Peyer's patch (tissue), 4 donors: ENCODE results near the gene NHSL2. TPM values are rescaled to one million over a fixed set of nuclear protein-coding genes. Genes with fewer than 3 reads are reported as not detected.
"Not testable (repeated sequence)": the region's sequence is repeated elsewhere in the genome, so short reads cannot be mapped to it uniquely, and the experiment has no call there.

Source experiments
- DNase-seq, 3 donors: peaks; one replicate each; pipeline ENCODE4 v3.0.0-alpha.2; 2017 to 2019
- H3K27ac ChIP-seq, 4 donors: fragments of 200-600 bp; sonication (generic); one replicate each; pipeline ENCODE4 v1.5.1; 2016 to 2019
- H3K27me3 ChIP-seq, 2 donors: fragments of 200-600 bp; sonication (generic); one replicate each; pipeline ENCODE4 v1.5.1; 2019
- H3K36me3 ChIP-seq, 3 donors: fragments of 200-600 bp; sonication (generic); one replicate each; pipeline ENCODE4 v1.5.1; 2016 to 2019
- H3K4me1 ChIP-seq, 4 donors: fragments of 200-600 bp; sonication (generic); one replicate each; pipeline ENCODE4 v1.5.1; 2016 to 2019
- H3K4me3 ChIP-seq, 4 donors: fragments of 200-600 bp; sonication (generic); 1 replicate in 3 of 4; 2 replicates in 1 of 4; pipeline ENCODE4 v1.5.1; 2016 to 2019; ENCODE audit warnings: mild to moderate bottlenecking in 1 of 4
- H3K9me3 ChIP-seq, 4 donors: fragments of 200-600 bp; sonication (generic); one replicate each; pipeline ENCODE4 v1.5.1; 2016 to 2019; ENCODE audit warnings: mild to moderate bottlenecking in 1 of 4
- POLR2A ChIP-seq, 2 donors: fragments of 450-650 bp; IDR thresholded peaks; one replicate each; pipeline ENCODE4 v1.5.1; 2017; ENCODE audit warnings: antibody characterized with exemption in 2 of 2, mild to moderate bottlenecking in 2 of 2, moderate library complexity in 2 of 2
- total RNA-seq, 4 donors: library from RNA; depleted of rRNA; stranded (reverse); fragments of >200 nt; gene quantifications; one replicate each; pipeline ENCODE4 v1.1.0, GENCODE V29; 2016
- TF ChIP-seq, protein P1 (sequence below), 6 experiments: fragments of 450-650 bp in 4 of 6; fragments of 200-600 bp in 2 of 6; sonication (generic) in 1 of 6; IDR thresholded peaks; one replicate each; pipeline ENCODE4 v1.5.1; 2017 to 2019; ENCODE audit warnings: antibody characterized with exemption in 6 of 6, mild to moderate bottlenecking in 3 of 6, moderate library complexity in 1 of 6

NHSL2 gene
- total RNA-seq, 4 donors from 2014 or later: 0.53 to 2.9 (median 2.2) TPM

DNA sequence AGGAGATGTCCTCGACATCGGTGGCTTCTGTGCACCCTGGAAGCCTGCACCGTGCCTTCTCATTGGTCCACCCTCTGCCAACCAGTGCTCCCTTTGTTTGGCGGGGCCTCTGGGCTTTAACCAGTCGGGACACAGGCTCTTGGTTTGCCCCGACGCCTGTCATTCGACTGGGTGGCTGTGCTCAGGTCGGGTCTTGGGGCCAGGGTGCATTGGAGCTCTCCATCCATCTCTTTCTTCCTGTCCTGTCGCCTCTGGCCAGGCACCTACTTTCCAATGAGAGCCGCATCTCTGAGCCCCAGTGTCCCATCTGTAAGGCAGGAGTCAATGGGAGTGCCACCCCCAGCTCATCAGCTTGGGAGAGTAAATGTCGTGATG is 37.2 kb upstream of the NHSL2 start:
- no peak overlapping the region for H3K4me3 ChIP-seq
- no peaks in the 10 kb centered on the region for H3K4me1 ChIP-seq
- no peak overlapping the region for H3K27ac ChIP-seq
- no peak for DNase-seq
- no peaks in the 10 kb centered on the region for H3K9me3 ChIP-seq
- TF ChIP-seq POLR2A (IDR thresholded peaks at IDR 0.05): no peak
- TF ChIP-seq, protein P1, sequence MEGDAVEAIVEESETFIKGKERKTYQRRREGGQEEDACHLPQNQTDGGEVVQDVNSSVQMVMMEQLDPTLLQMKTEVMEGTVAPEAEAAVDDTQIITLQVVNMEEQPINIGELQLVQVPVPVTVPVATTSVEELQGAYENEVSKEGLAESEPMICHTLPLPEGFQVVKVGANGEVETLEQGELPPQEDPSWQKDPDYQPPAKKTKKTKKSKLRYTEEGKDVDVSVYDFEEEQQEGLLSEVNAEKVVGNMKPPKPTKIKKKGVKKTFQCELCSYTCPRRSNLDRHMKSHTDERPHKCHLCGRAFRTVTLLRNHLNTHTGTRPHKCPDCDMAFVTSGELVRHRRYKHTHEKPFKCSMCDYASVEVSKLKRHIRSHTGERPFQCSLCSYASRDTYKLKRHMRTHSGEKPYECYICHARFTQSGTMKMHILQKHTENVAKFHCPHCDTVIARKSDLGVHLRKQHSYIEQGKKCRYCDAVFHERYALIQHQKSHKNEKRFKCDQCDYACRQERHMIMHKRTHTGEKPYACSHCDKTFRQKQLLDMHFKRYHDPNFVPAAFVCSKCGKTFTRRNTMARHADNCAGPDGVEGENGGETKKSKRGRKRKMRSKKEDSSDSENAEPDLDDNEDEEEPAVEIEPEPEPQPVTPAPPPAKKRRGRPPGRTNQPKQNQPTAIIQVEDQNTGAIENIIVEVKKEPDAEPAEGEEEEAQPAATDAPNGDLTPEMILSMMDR (IDR thresholded peaks at IDR 0.05): no peak
- H3K27me3 ChIP-seq: no peaks in the 10 kb centered on the region
- H3K36me3 ChIP-seq: no peaks in the 10 kb centered on the region

DNA sequence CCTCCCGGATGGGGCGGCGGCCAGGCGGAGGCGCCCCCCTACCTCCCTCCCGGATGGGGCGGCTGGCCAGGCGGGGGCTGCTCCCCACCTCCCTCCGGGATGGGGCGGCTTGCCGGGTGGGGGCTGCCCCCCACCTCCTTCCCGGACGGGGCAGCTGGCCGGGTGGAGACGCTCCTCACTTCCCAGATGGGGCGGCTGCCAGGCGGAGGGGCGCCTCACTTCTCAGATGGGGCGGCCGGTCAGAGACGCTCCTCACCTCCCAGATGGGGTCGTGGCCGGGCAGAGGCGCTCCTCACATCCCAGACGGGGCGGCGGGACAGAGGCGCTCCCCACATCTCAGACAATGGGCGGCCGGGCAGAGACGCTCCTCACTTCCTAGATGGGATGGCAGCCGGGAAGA is 33.8 kb upstream of the NHSL2 start:
- DNase-seq: not testable (repeated sequence)

DNA sequence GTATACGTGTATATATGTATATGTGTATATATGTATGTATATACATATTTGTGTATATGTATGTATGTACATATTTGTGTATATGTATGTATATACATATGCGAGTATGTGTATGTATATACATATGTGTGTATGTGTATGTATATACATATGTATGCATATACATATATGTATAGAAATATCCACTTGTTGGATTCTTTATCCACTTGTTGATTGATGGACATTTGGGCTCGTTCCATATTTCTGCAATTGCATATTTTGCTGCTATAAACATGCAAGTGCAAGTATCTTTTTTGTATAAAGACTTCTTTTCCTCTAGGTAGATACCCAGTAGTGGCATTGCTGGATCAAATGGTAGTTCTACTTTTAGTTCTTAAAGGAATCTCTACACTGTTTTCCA is 25.5 kb upstream of the NHSL2 start:
- Histone ChIP-seq H3K27ac (no peak overlapping the region), H3K9me3 (no peaks in the 10 kb centered on the region), H3K4me3 (no peak overlapping the region), H3K36me3 (no peaks in the 10 kb centered on the region), H3K27me3 (no peaks in the 10 kb centered on the region), H3K4me1 (no peaks in the 10 kb centered on the region)
- DNase-seq: no peak
- TF ChIP-seq, protein P1 (IDR thresholded peaks at IDR 0.05): no peak
- TF ChIP-seq POLR2A (IDR thresholded peaks at IDR 0.05): no peak

More for the DNA sequence above, 33.8 kb upstream of the NHSL2 start:
- not testable (repeated sequence) for H3K27ac ChIP-seq, H3K4me1 ChIP-seq, H3K4me3 ChIP-seq, H3K36me3 ChIP-seq, H3K9me3 ChIP-seq, H3K27me3 ChIP-seq

DNA sequence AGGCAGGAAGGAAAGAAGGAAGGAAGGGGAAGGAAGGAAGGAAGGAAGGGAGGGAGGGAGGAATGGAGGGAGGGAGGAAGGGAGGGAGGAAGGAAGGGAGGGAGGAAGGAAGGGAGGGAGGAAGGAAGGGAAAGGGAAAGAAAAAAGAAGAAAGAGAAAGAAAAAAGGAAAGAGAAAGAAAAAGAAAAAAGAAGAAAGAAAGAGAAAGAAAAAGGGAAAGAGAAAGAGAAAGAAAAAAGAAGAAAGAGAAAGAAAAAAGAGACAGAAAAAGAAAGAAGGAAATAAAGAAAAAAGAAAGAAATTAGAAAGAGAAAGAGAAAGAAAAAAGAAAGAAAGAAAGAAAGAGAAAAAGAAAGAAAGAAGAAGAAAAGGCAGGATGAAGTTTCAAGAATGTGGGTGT is 15.0 kb upstream of the NHSL2 start:
- no peak for TF ChIP-seq POLR2A (IDR thresholded peaks at IDR 0.05)
- TF ChIP-seq, protein P1 (IDR thresholded peaks at IDR 0.05): no peak
- Histone ChIP-seq H3K4me3 (no peak overlapping the region), H3K27ac (no peak overlapping the region), H3K36me3 (no peaks in the 10 kb centered on the region), H3K27me3 (no peaks in the 10 kb centered on the region), H3K4me1 (no peaks in the 10 kb centered on the region), H3K9me3 (no peaks in the 10 kb centered on the region)
- no peak for DNase-seq

DNA sequence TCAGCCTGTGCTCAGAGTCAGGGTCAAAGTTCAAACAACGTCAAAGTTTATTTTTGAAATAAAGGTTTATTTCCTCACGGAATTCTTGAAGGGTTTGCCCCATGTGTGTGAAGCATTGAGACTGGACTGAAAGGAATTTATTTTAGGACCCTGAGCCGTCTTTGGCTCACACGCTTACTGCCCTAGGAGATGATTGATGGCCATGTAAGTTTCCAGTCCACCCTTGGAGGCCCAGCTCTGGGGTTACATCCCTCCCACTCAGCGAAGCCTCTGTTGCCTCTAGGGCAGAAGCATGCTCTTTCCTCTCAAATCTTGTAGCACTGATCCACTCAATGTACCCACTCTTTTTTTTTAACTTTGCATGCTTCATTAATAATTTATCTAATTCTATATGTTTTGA is 4.5 kb upstream of the NHSL2 start:
- Histone ChIP-seq H3K27me3 (no peaks in the 10 kb centered on the region), H3K4me1 (no peaks in the 10 kb centered on the region), H3K4me3 (no peak overlapping the region), H3K27ac (no peak overlapping the region), H3K36me3 (no peaks in the 10 kb centered on the region), H3K9me3 (no peaks in the 10 kb centered on the region)
- TF ChIP-seq, protein P1 (IDR thresholded peaks at IDR 0.05): no peak
- TF ChIP-seq POLR2A (IDR thresholded peaks at IDR 0.05): no peak
- no peak for DNase-seq

DNA sequence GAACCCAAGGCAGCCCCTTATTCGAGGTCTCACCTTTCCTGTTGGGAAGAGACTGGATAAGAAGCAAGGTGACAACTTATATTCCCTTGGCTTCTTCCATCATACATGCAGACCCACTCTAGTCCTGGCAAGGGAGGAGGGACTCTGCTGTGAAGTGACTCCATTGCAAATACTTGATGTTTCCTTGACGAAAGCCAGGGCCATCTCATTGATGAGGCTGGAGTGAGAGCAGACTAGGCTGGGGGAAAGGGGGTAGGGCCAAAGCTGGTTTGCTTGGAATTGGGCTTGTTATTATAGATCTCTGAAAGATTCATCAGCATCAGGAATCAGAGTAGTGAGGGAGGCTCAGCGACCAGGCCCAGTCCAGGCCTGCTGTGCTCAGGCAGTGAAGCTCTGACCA is 2.3 kb upstream of the NHSL2 start:
- Histone ChIP-seq H3K4me3 (no peak overlapping the region), H3K4me1 (no peaks in the 10 kb centered on the region), H3K27me3 (no peaks in the 10 kb centered on the region), H3K36me3 (no peaks in the 10 kb centered on the region), H3K9me3 (no peaks in the 10 kb centered on the region), H3K27ac (no peak overlapping the region)
- DNase-seq: no peak
- TF ChIP-seq, protein P1 (IDR thresholded peaks at IDR 0.05): no peak
- TF ChIP-seq POLR2A (IDR thresholded peaks at IDR 0.05): no peak
